Erythroblast (primary cell): Measurements from ENCODE around the gene TSFM.

Experiments used
- GATA1 ChIP-seq: IDR thresholded peaks from 2 replicates; pipeline ENCODE4 v1.6.1; 2011; ENCODE audit warnings: low read depth, mild to moderate bottlenecking, control low read depth, low read length, moderate library complexity
- POLR2A ChIP-seq: IDR thresholded peaks from 2 replicates; pipeline ENCODE4 v1.6.1; 2011; ENCODE audit warnings: mild to moderate bottlenecking, low read length

DNA sequence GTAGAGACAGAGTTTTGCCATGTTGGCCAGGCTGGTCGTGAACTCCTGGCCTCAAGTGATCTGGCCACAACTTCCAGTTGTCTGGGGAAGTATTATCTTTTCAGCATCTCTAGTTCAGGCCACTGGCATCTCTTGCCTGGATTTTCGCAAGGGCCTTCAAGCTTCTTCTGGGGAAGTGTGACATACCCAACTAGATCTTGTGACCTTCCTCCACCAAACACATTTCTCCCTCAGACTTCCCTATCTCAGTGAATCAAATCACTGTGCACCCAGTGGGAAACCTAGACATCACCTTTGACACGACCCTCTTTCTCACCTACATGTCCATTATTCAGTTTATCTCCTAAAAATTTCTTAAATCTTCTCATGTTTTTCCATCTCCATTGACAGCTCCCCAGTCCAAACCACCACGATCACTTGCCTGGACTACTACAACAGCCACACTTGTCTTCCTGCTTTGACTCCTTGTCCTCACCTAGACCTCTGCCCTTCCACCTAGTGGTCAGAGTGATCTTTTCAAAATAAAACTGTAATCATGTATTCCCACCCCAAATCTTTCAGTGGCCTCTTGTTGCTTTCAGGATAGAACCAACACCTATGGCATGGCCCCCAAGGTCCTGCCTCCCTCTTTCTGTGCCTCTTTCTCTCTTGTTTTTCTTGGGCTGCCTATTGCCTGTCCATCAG lies 6.9 kb upstream of the TSFM start:
- TF ChIP-seq POLR2A (no peak), GATA1 (no peak)
